NCI-H2107 treated with DMSO at 0.1 percent for 48 hours (cell line): ENCODE measurements around the gene RNF14.

Experiments used
- DNase-seq: peaks from one replicate; lab custom pipeline; 2025; ENCODE audit not compliant: unreplicated experiment; lab: John Stamatoyannopoulos, UW

RNF14 gene

DNA sequence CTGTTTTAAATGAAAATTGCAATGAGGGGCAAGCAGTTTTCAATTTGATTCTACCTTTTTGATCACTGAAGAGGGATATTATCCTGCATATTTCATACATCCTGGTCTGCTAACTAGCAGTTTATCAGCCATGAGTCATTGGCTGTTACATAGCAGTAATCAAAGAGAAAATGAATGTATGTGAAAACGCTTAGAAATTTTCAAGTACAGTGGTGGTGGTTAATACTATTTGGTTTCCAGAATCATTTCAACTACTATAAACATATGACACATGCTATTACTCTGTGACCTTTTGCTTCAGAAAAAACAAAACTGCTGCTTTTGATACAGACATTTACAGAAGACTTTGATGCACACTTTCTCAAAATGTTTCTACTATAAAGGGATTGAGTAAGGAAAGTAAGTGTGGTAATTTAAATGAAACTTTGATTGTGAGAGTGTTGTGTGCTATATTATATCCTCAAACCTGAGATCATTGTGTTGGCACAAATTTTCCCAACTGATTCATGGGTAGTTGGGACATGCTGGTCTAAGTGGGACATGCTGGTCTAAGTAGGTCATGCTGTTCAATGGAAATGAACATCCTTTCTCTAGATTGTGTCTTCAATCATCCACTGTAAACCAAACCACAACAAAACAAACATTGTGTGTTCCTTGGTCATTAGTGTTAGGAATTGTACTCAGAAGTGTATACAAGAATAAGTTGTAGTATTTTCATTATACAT, 5.1 kb downstream of the RNF14 start:
- no peak for DNase-seq

DNA sequence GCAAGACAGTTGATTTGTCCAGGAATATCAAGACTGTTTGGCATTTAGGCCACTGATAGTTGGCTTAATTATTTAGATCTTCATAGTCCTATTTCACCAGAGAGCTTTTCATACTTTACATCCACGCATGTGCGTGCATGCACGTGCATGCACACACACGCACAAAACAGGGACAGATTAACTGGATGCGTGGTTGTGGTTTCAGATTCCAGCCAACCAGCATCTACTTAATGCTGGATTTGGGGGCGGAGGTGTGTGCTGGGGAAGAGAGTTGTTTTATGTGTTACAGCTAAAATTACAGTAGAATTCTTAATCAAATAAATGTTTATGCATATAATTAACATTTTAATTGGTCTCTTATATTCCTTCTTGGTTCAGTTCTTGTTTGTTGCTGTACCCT, 7.3 kb downstream of the RNF14 start:
- no peak for DNase-seq

GRCh38 chr5:141978389-141978788, 9.5 kb downstream of the RNF14 start:
- no peak for DNase-seq

- DNase-seq = no peak
Measured at GRCh38 chr5:141982626-141983025, 13.7 kb downstream of the RNF14 start.

GRCh38 chr5:141986072-141986471, 17.2 kb downstream of the RNF14 start:
- DNase-seq = no peak

GRCh38 chr5:141989720-141990119, 20.8 kb downstream of the RNF14 start:
- no peak for DNase-seq

GRCh38 chr5:141992349-141992963, 23.6 kb downstream of the RNF14 start:
- peak; percentile 29 for DNase-seq

DNA sequence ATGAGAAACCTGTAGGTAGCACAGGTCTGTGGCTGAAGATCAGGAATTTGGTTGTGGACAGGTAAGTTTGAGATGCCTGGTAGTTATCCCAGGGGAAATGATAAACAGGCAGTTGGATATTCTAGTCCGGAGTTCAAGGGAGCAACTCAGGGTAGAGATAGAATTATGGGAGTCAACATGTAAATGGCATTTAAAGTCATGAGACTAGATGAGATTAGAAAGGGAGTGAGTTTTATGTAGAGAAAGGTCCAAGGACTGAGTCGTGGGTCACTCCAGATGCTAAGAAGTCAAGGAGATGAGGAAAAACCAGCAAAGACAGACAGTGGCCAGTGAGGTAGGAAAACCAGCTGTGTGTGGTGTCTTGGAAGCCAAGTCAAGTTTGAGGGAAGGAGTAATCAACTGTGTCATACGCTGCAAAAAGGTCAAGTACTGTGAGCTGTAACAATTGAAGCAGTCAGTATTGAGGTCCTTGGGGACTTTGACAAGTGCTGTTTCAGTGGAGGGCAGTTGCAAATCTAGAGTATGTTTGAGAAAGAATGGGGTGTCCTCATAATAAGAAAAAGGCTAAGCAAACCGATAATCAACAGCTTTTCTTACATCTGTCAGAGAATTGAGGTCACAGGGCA, 25.7 kb downstream of the RNF14 start:
- no peak for DNase-seq

DNA sequence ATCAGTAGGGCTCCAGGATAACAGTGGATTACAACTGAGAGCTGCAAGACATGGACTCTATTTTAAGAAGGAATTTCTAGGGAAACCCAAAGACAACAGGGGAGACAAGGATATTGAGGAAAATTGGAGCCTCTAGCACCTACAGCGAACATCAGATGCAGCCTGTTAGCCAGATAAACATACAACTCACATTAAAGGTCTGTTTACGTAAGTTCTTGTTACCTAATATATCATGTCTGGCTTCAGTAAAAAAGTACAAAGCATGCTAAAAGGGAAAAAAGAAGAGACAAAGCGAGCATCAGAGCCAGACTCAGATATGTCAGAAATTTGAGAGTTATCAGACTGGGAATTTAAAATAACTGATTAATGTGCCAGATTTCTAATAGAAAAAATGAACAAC, 26.8 kb downstream of the RNF14 start:
- no peak for DNase-seq

DNA sequence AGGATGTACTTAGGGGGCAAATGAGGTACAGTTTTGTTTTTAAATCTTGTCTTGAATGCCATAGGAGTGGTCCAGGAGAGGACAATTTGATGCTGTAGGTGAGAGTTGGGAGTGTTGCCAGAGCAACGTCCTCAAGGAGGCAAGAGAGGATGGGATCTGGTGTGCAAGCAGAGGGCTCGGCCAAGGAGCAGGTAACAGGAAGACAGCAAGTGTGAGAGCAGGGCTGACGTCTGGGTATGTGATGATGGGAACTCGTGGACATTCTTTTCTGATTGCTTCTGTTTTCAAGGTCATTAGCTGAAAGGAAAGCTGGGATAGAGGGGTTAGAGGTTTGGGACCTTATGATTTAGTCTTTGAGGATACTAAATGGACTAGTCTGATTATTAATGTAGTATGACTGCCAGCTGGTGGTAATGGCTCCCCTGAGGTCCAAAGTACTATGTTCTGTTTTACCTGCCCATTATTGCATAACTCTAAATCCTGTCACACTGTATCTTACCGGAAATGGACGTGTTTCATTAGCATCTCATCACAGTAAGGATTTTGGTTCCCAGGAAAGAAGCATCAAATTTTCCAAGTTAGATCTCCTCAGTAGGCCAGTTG, 28.6 kb downstream of the RNF14 start:
- DNase-seq = no peak

- no peak for DNase-seq
Measured at GRCh38 chr5:142000173-142000572, 31.3 kb downstream of the RNF14 start.

- no peak for DNase-seq
Measured at GRCh38 chr5:142000704-142001484, 32.0 kb downstream of the RNF14 start.

- DNase-seq = no peak
Measured at GRCh38 chr5:142003266-142003800, 34.4 kb downstream of the RNF14 start.

DNA sequence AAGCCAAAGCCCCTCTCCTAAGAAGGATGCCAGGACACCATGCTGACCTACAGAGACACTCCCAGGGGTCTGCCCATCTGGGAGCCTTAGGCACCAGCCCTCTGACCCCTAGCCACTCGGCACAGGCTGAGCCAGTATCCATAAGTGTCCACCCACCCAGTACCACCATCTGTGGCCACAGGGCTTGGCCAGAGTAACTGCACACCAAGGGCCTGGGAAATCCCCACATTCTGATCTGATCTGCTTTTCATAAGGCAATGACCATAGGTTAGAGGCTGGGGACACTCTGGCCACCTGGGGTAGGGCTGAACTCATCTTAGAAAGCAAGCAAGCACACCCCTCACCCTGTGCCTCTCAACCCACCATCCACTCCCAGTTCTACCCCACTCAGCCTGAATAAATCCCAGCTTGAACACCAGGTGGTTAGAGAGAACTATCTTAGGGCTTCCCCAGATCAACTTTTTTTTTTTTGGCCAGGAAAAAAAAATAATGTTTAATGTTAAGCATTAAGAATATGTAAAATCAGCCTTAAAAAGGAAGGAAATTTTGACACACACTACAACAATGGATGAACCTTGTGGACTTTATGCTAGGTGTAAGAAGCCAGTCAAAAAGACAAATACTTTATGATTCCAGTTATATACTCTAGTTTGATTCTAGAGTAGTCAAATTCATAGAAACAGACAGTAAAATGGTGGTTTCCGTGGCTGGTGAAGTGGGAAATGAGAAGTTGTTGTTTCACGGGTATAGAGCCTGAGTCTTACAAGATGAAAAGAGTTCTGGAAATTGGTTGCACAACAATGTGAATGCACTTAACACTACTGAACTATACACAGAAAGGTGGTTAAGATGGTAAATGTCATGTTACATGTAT, 37.7 kb downstream of the RNF14 start:
- DNase-seq = no peak

DNA sequence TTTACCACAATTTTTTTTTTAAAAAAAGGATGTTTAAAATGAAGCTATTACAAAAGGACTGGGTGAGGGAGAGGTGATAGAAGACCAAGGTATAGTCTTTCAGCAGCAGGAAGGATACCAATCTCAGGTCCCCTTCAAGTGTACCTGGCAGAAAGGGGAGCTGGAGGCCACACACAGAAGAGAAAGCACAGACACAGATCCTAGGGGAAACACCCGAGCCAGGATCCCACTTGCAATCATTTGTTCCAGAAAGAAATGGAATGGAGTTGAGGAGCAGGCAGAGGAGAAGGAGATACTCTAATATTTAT, 38.3 kb downstream of the RNF14 start:
- DNase-seq = no peak

DNA sequence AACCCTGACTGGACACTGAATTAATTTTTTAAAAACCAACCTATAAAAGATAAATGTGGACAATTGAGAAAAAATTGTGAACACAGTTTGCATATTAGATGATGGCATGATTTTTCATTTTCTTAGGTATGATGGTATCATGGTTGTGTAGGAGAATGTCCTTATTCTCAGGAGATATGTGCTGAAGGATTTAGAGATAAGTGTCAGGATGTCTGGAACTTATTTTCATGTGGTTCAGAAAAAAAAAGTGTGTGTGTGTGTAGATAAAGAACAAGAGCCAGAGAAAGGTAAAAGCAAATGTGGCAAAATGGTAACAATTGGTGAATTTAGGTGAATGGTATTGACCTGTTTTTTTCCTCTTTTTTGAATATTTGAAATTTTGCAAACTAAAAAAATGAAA, 39.9 kb downstream of the RNF14 start:
- DNase-seq = no peak

- DNase-seq = no peak
Measured at GRCh38 chr5:142009886-142010285, 41.0 kb downstream of the RNF14 start.

- no peak for DNase-seq
Measured at GRCh38 chr5:142011572-142012185, 42.8 kb downstream of the RNF14 start.

DNA sequence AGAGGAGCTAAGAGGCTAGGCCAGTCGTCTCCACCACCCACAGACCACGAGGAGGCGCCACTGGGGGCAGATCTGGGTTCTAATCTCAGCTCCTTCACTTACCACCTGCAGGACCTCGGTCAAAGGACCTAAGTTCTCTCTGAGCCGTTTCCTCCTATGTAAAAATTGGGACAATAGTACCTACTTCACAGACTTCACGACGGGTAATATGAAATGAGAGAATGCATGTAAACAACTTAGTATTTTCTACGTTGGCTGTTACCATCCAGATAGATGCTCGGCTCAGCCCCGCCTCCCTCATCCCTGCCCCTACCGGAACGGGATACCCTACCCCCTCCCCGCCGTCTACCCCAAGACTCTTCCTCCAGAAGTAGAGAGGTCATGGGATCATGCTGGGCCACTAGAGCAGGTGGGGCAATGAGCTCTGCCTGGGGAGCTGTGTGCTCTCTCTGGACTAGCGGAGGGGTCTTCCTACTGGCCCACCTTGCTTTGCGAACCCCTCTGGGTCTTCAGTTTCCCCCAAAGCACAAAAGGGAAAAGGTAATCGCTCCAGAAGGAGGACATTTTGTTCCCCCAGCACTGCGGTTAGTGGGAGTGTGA, 43.4 kb downstream of the RNF14 start:
- no peak for DNase-seq
